Measurements from ENCODE around the gene CFAP90. TPM values are rescaled to one million over a fixed set of nuclear protein-coding genes. Genes with fewer than 3 reads are reported as not detected.

CFAP90 gene
- total RNA-seq, 4 donors from 2014 or later: not detected

DNA sequence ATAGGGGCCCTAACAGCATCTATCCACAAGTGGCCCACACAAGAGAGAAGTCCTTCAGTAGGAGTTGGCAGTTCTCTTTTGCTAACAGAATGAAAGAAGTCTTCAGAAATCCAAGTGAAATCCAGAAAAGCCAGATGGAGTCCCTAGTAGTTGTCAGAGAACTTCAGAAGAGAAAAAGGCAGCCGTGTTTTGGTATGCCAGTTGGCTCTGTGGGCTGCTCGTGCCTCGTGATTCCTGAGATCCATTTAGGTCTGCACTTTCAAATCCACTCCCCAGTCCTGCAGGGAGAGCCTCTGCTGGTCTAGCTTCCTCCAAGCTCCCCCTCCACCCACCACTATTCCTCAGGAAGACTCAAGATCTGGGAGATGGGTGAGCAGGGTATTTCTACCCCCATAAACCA is 69.0 kb downstream of the CFAP90 start:
- Histone ChIP-seq H3K27me3 (no peaks in the 10 kb centered on the region), H3K9me3 (no peaks in the 10 kb centered on the region), H3K4me3 (no peak overlapping the region), H3K36me3 (no peaks in the 10 kb centered on the region), H3K27ac (no peak overlapping the region), H3K4me1 (no peaks in the 10 kb centered on the region)
- DNase-seq (ENCODE audit: low spot score in 2 of 2): no peak
- TF ChIP-seq EP300 (IDR thresholded peaks at IDR 0.05) (no peak), POLR2A (IDR thresholded peaks at IDR 0.05) (no peak), CTCF (IDR thresholded peaks at IDR 0.05) (no peak)
- WGBS, 2 donors: 30 to 73% methylated on average over 2 to 3 of the region's 3 CpGs

Other genes with a start within 250 kb of the CFAP90 start
- 10 to 100 TPM in 1 of 4 donors, 1 to 10 TPM in 3; 4.7 to 16.0 (median 8.2) TPM for gene FASTKD3, start 17.9 kb upstream of the CFAP90 start, total RNA-seq
- gene MTRR, start 18.0 kb upstream of the CFAP90 start, total RNA-seq: 10 to 100 TPM; 34.3 to 48.0 (median 41.8) TPM

Data from tibial nerve (tissue), 4 donors.